PC-3 (cell line): ENCODE measurements around the gene HNRNPUL2. TPM values are rescaled to one million over a fixed set of nuclear protein-coding genes. Genes with fewer than 3 reads are reported as not detected.

ENCODE experiments used
- ATAC-seq: fragments of 200-7000 bp; cut with Tn5 transposase; 2 replicates; pipeline ENCODE4 v1.9.1; 2020; ENCODE audit warnings: mild to moderate bottlenecking, moderate library complexity
- BruUV-seq: library from RNA; stranded (reverse); fragments of 400-500 nt; replicated peaks from 2 replicates; lab custom pipeline; 2021; lab: Mats Ljungman, UMichigan
- CTCF ChIA-PET: fragments of 300-600 bp; sonication (Branson Sonifier 250); formaldehyde crosslinking; loops from one replicate; lab custom pipeline; 2022; ENCODE audit warnings: antibody characterized with exemption; lab: Charles Lee
- POLR2A ChIA-PET: fragments of 300-600 bp; sonication (Branson Sonifier 250); formaldehyde crosslinking; loops from one replicate; lab custom pipeline; 2022; ENCODE audit warnings: antibody characterized with exemption; ENCODE audit not compliant: unreplicated experiment; lab: Charles Lee
- DNase-seq: peaks from one replicate; pipeline ENCODE4 v3.0.0-alpha.2; 2015
- H2AFZ ChIP-seq: fragments of 300-600 bp; sonication (generic); 2 replicates; pipeline ENCODE4 v1.6.0; 2016; ENCODE audit warnings: antibody characterized with exemption, low read length
- H3F3A ChIP-seq: fragments of 300-600 bp; sonication (generic); one replicate; pipeline ENCODE4 v1.6.0; 2017; ENCODE audit warnings: antibody characterized with exemption, low read length, control low read depth, mild to moderate bottlenecking; ENCODE audit not compliant: unreplicated experiment
- H3K27ac ChIP-seq: fragments of 300-600 bp; sonication (generic); 2 replicates; pipeline ENCODE4 v1.5.1; 2016; ENCODE audit warnings: mild to moderate bottlenecking, low read length
- H3K27me3 ChIP-seq: fragments of 300-600 bp; sonication (generic); 2 replicates; pipeline ENCODE4 v1.6.1; 2016; ENCODE audit warnings: low read length, mixed read lengths
- H3K36me3 ChIP-seq: fragments of 300-600 bp; sonication (generic); 2 replicates; pipeline ENCODE4 v1.6.1; 2016; ENCODE audit warnings: low read depth, mixed run types, low read length, mixed read lengths
- H3K4me1 ChIP-seq: fragments of 300-600 bp; sonication (generic); 2 replicates; pipeline ENCODE4 v1.5.1; 2016; ENCODE audit warnings: low read length; ENCODE audit not compliant: insufficient read depth
- H3K4me2 ChIP-seq: fragments of 300-600 bp; sonication (generic); 2 replicates; pipeline ENCODE4 v1.6.0; 2016; ENCODE audit warnings: low read length
- H3K4me3 ChIP-seq: fragments of 300-600 bp; sonication (generic); 2 replicates; pipeline ENCODE4 v1.5.1; 2016; ENCODE audit warnings: mild to moderate bottlenecking, low read length, mixed read lengths
- H3K79me2 ChIP-seq: fragments of 300-600 bp; sonication (generic); 2 replicates; pipeline ENCODE4 v1.6.1; 2017; ENCODE audit warnings: low read length, mixed read lengths
- H3K9ac ChIP-seq: fragments of 300-600 bp; sonication (generic); 2 replicates; pipeline ENCODE4 v1.6.0; 2016; ENCODE audit warnings: mild to moderate bottlenecking, low read length
- H3K9me2 ChIP-seq: fragments of 300-600 bp; sonication (generic); replicated peaks from 2 replicates; pipeline ENCODE4 v1.6.1; 2016; ENCODE audit warnings: mixed run types, low read length, mixed read lengths
- H3K9me3 ChIP-seq: fragments of 300-600 bp; sonication (generic); 2 replicates; pipeline ENCODE4 v1.6.1; 2016; ENCODE audit warnings: low read length, mixed read lengths
- H4K20me1 ChIP-seq: fragments of 300-600 bp; sonication (generic); 2 replicates; pipeline ENCODE4 v1.6.1; 2016; ENCODE audit warnings: low read length, mixed read lengths
- CTCF ChIP-seq: fragments of 300-600 bp; sonication (generic); conservative IDR thresholded peaks from 2 replicates; pipeline ENCODE4 v1.5.1; 2017; ENCODE audit warnings: antibody characterized with exemption, low read depth, mild to moderate bottlenecking, low read length
- EZH2 ChIP-seq: fragments of 300-600 bp; sonication (generic); IDR thresholded peaks from one replicate; pipeline ENCODE4 v1.6.1; 2017; ENCODE audit warnings: antibody characterized with exemption, mild to moderate bottlenecking, low read length; ENCODE audit not compliant: unreplicated experiment
- EZH2phosphoT487 ChIP-seq: fragments of 300-600 bp; sonication (generic); IDR thresholded peaks from 2 replicates; pipeline ENCODE4 v1.6.1; 2018; ENCODE audit warnings: mild to moderate bottlenecking, antibody characterized with exemption, low read length, borderline replicate concordance
- intact Hi-C: fragments of 100-400 bp; cut with micrococcal nuclease; formaldehyde crosslinking; loops from 2 replicates; pipeline ENCODE4 v1.9.0; 2023
- total RNA-seq: library from RNA; depleted of rRNA; stranded (reverse); fragments of >200 nt; gene quantifications from 2 replicates; pipeline ENCODE4 v1.2.3, GENCODE V29; 2014

HNRNPUL2 gene
- total RNA-seq, 1 experiment from 2014 or later, result 15.5 TPM

DNA sequence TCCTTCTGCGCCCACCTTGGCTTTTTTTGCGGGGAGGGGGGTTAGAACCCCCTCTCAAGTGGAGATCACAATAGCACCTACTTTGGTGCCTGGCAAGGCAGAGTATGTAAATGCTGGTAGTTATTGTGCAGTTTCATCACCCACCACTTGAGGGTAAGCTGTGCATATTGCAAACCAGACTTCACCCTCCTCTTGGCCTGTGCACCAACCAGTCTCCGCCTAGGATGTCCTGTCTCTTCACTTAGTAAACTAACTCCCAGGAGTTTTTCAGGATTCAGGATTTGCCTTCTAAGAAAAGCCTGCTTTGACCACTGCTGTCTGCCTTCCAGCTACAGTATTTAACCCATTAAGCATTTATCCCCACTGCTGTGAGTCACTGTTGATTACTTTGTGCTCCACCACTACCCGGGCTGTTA, 46.4 kb downstream of the HNRNPUL2 start:
- no TSS peak for BruUV-seq

DNA sequence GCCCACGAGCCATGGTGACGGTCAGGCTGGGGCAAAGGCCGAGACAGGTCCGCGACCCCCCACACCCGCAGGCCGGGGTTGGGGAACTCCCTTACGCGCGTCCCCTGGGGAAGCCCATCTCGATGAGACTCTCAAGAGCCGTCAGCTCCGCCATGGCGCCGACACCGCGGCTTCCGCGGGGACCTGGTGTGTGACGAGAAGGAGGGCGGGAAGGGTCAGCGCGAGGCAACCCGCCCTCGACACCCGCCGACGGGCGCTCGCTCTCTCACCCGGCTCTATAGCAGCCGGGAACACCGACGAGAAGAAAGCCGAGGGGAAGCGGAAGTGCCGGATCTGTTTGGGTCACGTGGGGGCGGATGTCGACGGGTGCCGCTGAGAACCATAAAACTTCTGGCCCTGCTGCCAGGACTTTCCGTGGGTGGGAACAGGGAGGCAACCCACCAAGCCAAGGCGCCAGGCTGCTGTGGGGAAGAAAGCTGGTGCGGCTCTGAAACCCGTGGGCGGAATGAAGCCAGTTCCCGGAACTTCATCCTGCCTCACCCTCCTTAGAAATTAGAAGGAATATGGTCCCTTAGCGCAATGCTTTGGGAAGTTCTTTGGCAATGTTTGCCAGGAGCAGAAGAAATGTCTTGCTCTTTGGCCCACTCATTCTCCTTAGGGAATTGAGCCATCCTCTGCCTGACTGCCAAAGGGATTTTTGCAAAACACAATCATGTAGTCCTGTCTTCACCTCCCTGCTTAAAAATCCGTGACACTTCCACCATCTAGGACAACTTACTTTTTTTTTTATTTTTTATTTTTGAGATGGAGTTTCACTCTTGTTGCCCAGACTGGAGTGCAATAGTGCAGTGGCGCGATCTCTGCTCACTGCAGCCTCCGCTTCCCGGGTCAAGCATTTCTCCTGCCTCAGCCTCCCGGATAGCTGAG, 48.2 kb downstream of the HNRNPUL2 start, which contains the start of gene UBXN1:
UBXN1 (minus strand) TSS at position 304 of the 927 bp plus-strand sequence; CDS start at position 154, 150 bp downstream.
- H4K20me1 ChIP-seq, result no peaks in the 10 kb centered on the region
- H3K9me3 ChIP-seq, result no peaks in the 10 kb centered on the region
- peak; percentile 86 for DNase-seq
- H3K4me3 ChIP-seq, result peak within 1 kb of the TSS; percentile 98
- peak within 1 kb of the TSS; percentile 94 for H3K4me2 ChIP-seq
- ChIA-PET CTCF (no interaction called here), POLR2A (no interaction called here)
- peaks cover 4% of the 10 kb centered on the region for H3K36me3 ChIP-seq
- ATAC-seq, result peak; percentile 62
- H3K27me3 ChIP-seq, result no peaks in the 10 kb centered on the region
- no peaks in the 10 kb centered on the region for H3K9me2 ChIP-seq
- peak within 1 kb of the TSS; percentile 91 for H3K9ac ChIP-seq
- peaks cover 8% of the 10 kb centered on the region for H3F3A ChIP-seq
- peak within 1 kb of the TSS; percentile 53 for H3K27ac ChIP-seq
- peak within 1 kb of the TSS; percentile 97 for H2AFZ ChIP-seq
- H3K4me1 ChIP-seq, result peaks cover 23% of the 10 kb centered on the region
- H3K79me2 ChIP-seq, result peaks cover 34% of the 10 kb centered on the region
- intact Hi-C loops, result loop anchor here (5.0 kb wide), 1 partner anchor 48 kb away; the partner anchor contains the start of genes HNRNPUL2 and TTC9C
- TF ChIP-seq CTCF (no peak), EZH2 (no peak), EZH2phosphoT487 (no peak)
- TSS peak; percentile 82 for BruUV-seq

More for the DNA sequence above, 46.4 kb downstream of the HNRNPUL2 start:
- Histone ChIP-seq H3K36me3 (no peaks in the 10 kb centered on the region; the same call in 1 of the 2 replicates), H3K27ac (no peak overlapping the region), H3K4me3 (no peak overlapping the region), H3K9ac (no peak overlapping the region), H3K4me2 (peak overlapping the region; percentile 16; the same call in 1 of the 2 replicates), H3K4me1 (peaks cover 23% of the 10 kb centered on the region), H4K20me1 (no peaks in the 10 kb centered on the region), H3K79me2 (peaks cover 29% of the 10 kb centered on the region), H3K9me3 (no peaks in the 10 kb centered on the region), H3K27me3 (no peaks in the 10 kb centered on the region), H3F3A (peaks cover 8% of the 10 kb centered on the region), H3K9me2 (no peaks in the 10 kb centered on the region), H2AFZ (peak overlapping the region; percentile 83)
- ChIA-PET POLR2A (interaction anchor here (0.6 to 1.1 kb wide), 2 partner anchors 10 to 24 kb away, joined by 3 to 19 read pairs; partner anchors contain the start of gene UQCC3), CTCF (interaction anchor here (0.5 to 2.5 kb wide), 11 partner anchors 12 to 286 kb away, joined by 3 to 12 read pairs (median 5); partner anchors contain the start of genes C11orf98, CSKMT and ZBTB3)
- intact Hi-C loops, result loop anchor here (1.0 kb wide), 1 partner anchor 13 kb away; no protein-coding TSS in a partner anchor
- TF ChIP-seq CTCF (peak; percentile 76), EZH2 (no peak), EZH2phosphoT487 (no peak)
- DNase-seq, result peak; percentile 85
- ATAC-seq, result peak; percentile 89
